ENCODE measurements around the gene DLGAP1.

DNA sequence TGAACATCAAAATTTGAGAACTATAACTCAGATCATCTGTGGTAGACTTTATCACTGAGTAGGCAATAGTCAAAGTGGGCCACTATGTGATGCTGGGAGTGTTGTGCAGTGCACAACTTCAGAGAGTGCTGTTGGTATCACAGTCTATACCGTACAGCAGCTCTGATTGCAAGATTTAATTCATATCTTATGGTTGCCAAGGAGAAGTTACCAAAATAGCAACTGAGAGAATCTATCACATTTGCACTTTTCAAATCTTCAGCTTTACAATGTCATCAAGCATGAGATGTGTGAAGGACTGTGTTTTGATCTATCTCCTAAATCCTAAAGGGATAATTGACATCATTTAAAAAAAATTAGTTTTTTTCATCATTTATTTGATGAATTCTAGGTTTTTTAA lies 216.1 kb downstream of the DLGAP1 start:
- TF ChIP-seq, protein P1, sequence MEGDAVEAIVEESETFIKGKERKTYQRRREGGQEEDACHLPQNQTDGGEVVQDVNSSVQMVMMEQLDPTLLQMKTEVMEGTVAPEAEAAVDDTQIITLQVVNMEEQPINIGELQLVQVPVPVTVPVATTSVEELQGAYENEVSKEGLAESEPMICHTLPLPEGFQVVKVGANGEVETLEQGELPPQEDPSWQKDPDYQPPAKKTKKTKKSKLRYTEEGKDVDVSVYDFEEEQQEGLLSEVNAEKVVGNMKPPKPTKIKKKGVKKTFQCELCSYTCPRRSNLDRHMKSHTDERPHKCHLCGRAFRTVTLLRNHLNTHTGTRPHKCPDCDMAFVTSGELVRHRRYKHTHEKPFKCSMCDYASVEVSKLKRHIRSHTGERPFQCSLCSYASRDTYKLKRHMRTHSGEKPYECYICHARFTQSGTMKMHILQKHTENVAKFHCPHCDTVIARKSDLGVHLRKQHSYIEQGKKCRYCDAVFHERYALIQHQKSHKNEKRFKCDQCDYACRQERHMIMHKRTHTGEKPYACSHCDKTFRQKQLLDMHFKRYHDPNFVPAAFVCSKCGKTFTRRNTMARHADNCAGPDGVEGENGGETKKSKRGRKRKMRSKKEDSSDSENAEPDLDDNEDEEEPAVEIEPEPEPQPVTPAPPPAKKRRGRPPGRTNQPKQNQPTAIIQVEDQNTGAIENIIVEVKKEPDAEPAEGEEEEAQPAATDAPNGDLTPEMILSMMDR (IDR thresholded peaks at IDR 0.05) = no peak
- TF ChIP-seq POLR2A (IDR thresholded peaks at IDR 0.05) (no peak), POLR2AphosphoS5 (IDR thresholded peaks at IDR 0.05) (no peak)

Measured in breast epithelium (tissue), 3 donors.